Neural crest cell (in vitro differentiated cells): ENCODE measurements around the gene PUSL1. TPM values are rescaled to one million over a fixed set of nuclear protein-coding genes. Genes with fewer than 3 reads are reported as not detected.
A peak's percentile ranks its signal among the peaks of the same experiment; 100 is the strongest.

Experiments
- DNase-seq: peaks from one replicate; pipeline ENCODE4 v3.0.0; 2021; ENCODE audit warnings: low read depth, mixed read lengths, low spot score
- H3K27ac Mint-ChIP-seq: one replicate; pipeline ENCODE4 v1.8.0; 2021; ENCODE audit warnings: mild to moderate bottlenecking, mixed read lengths; ENCODE audit not compliant: unreplicated experiment
- H3K27me3 Mint-ChIP-seq: 2 replicates; pipeline ENCODE4 v1.8.0; 2021; ENCODE audit warnings: low read depth, mild to moderate bottlenecking, mixed read lengths
- H3K36me3 Mint-ChIP-seq: 2 replicates; pipeline ENCODE4 v1.8.0; 2021; ENCODE audit warnings: low read depth, mild to moderate bottlenecking, mixed read lengths
- H3K4me1 Mint-ChIP-seq: 2 replicates; pipeline ENCODE4 v1.8.0; 2021; ENCODE audit warnings: mixed read lengths
- H3K4me3 Mint-ChIP-seq: one replicate; pipeline ENCODE4 v1.8.0; 2021; ENCODE audit warnings: mild to moderate bottlenecking, mixed read lengths
- H3K9me3 Mint-ChIP-seq: 2 replicates; pipeline ENCODE4 v1.8.0; 2021; ENCODE audit warnings: mixed read lengths
- total RNA-seq: library from RNA; stranded (reverse); gene quantifications from 2 replicates; pipeline ENCODE4 v1.2.1, GENCODE V29; 2021
- TF ChIP-seq, protein P1 (sequence below): fragments of 200-600 bp; sonication (generic); conservative IDR thresholded peaks from 2 replicates; pipeline ENCODE4 v1.5.0; 2021; ENCODE audit warnings: antibody characterized with exemption, mild to moderate bottlenecking

The PUSL1 gene
- total RNA-seq, 1 donor from 2014 or later: 27.9 TPM

DNA sequence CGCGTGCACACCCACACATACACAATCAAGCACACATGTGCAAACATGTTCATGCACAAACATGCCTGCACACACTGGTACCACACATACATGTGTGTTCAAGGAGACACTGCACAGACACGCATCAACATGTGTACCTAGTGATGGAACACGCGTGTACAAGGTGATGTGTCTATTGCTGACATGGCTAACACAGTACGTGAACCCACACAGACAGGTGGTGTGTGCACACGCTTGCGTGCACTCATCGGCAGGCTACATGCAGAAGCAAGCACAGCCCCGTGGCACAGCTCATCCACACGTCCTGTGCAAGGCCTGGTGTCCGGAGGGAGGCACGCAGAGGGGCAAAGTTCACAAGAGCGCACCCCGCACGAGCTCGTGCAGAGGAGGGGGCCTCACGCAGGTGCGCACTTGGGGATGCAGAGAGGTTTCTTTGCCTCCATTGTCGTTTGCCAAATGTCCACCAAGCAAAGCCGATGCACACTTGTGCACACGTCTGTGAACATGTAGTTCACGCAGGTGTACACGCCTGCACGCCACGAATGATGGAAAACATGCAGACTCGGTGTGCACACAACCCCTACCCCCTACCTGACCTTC lies 1.6 kb upstream of the PUSL1 start:
- Mint-ChIP-seq H3K9me3 (no peaks in the 10 kb centered on the region), H3K4me3 (peak overlapping the region; percentile 90), H3K27ac (peak overlapping the region; percentile 57), H3K27me3 (no peaks in the 10 kb centered on the region), H3K36me3 (no peaks in the 10 kb centered on the region), H3K4me1 (peaks cover 24% of the 10 kb centered on the region)
- TF ChIP-seq, protein P1, sequence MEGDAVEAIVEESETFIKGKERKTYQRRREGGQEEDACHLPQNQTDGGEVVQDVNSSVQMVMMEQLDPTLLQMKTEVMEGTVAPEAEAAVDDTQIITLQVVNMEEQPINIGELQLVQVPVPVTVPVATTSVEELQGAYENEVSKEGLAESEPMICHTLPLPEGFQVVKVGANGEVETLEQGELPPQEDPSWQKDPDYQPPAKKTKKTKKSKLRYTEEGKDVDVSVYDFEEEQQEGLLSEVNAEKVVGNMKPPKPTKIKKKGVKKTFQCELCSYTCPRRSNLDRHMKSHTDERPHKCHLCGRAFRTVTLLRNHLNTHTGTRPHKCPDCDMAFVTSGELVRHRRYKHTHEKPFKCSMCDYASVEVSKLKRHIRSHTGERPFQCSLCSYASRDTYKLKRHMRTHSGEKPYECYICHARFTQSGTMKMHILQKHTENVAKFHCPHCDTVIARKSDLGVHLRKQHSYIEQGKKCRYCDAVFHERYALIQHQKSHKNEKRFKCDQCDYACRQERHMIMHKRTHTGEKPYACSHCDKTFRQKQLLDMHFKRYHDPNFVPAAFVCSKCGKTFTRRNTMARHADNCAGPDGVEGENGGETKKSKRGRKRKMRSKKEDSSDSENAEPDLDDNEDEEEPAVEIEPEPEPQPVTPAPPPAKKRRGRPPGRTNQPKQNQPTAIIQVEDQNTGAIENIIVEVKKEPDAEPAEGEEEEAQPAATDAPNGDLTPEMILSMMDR: no peak
- no peak for DNase-seq

- H3K9me3 Mint-ChIP-seq: no peaks in the 10 kb centered on the region
- no peaks in the 10 kb centered on the region for H3K27me3 Mint-ChIP-seq
- TF ChIP-seq, protein P1: no peak
- H3K4me3 Mint-ChIP-seq: peak overlapping the region; percentile 90
- H3K36me3 Mint-ChIP-seq: no peaks in the 10 kb centered on the region
- H3K27ac Mint-ChIP-seq: peak overlapping the region; percentile 57
- peaks cover 24% of the 10 kb centered on the region for H3K4me1 Mint-ChIP-seq
- peak; percentile 48 for DNase-seq
These were observed 1.0 kb upstream of the PUSL1 start for GRCh38 chr1:1307261-1307922.

DNA sequence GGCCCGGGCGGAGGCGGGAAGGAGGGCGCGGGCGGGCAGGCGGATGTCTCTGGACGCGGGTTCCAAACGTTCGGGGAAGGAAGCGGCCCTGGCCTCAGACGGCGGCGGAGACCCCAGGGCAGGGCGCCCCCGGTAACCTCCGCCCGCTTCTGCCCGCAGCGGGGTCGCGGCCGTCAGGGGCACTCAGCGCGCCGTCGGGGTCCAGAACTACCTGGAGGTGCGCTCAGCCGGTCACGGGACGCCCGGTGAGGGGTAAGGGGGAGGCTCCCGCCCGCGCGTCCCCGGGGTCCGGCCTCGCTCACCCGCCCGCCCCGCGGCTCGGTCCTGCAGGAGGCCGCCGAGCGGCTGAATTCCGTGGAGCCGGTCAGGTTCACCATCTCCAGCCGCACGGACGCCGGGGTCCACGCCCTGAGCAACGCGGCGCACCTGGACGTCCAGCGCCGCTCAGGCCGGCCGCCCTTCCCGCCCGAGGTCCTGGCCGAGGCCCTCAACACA lies 406 bp downstream of the PUSL1 start:
- H3K27me3 Mint-ChIP-seq: no peaks in the 10 kb centered on the region
- peak overlapping the region; percentile 27 for H3K27ac Mint-ChIP-seq
- H3K4me3 Mint-ChIP-seq: peak overlapping the region; percentile 88
- DNase-seq: no peak
- H3K4me1 Mint-ChIP-seq: peaks cover 24% of the 10 kb centered on the region
- TF ChIP-seq, protein P1: no peak
- no peaks in the 10 kb centered on the region for H3K9me3 Mint-ChIP-seq
- H3K36me3 Mint-ChIP-seq: no peaks in the 10 kb centered on the region

DNA sequence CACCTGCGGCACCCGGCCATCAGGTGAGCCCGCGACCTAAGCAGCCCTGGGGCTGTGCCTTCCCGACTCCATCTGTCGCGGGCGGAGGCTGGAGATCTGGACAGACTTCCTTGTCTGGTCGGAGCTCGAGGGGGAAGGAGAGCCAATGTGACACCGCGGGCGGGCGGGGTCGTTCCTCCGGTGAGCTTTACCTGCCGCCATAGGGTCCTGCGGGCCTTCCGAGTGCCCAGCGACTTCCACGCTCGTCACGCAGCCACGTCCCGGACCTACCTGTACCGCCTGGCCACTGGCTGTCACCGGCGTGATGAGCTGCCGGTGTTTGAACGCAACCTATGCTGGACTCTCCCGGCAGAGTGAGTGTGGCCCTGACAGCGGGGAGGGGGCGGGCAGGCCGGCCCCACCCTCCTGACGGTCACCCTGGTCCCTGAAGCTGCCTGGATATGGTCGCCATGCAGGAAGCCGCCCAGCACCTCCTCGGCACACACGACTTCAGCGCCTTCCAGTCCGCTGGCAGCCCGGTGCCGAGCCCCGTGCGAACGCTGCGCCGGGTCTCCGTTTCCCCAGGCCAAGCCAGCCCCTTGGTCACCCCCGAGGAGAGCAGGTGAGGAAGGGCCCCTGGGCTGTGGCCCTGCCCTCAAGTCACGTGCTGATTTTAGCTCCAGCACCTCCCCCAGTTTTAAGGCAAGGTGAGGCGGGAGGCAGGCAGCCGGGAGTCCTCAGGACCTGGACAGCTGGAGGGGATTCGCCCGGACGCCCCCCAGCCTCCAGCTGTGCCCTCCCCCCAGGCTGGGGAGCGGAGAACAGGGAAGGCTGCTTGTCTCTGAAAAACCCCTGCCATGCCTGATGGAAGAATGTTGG lies 1.1 kb downstream of the PUSL1 start:
- Mint-ChIP-seq H3K36me3 (no peaks in the 10 kb centered on the region), H3K4me3 (peak overlapping the region; percentile 85), H3K27ac (peak overlapping the region; percentile 12), H3K9me3 (no peaks in the 10 kb centered on the region), H3K4me1 (peaks cover 22% of the 10 kb centered on the region), H3K27me3 (no peaks in the 10 kb centered on the region)
- DNase-seq: no peak
- TF ChIP-seq, protein P1: no peak

DNA sequence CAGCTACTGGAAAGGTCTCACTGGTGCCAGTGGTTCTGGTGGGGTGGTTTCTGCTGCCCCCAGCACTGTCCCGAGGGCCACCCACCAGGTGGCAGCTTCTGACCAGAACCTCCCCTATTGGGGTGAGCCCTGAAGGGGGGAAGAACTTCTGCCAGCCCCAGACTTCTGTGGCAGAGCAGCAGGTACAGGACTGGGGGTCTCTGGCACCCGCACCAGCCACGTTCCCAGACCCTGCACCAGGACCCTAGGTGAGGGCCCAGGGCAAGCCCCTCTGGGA lies 1.6 kb downstream of the PUSL1 start:
- no peak for DNase-seq
- H3K9me3 Mint-ChIP-seq: no peaks in the 10 kb centered on the region
- no peak overlapping the region for H3K27ac Mint-ChIP-seq
- H3K4me1 Mint-ChIP-seq: peaks cover 17% of the 10 kb centered on the region
- no peaks in the 10 kb centered on the region for H3K27me3 Mint-ChIP-seq
- H3K4me3 Mint-ChIP-seq: peak overlapping the region; percentile 83
- TF ChIP-seq, protein P1: no peak
- H3K36me3 Mint-ChIP-seq: no peaks in the 10 kb centered on the region
